Calu3 (cell line): Measurements from ENCODE around the gene TRAPPC3. TPM values are rescaled to one million over a fixed set of nuclear protein-coding genes. Genes with fewer than 3 reads are reported as not detected.

Source experiments
- BruUV-seq: library from RNA; stranded (reverse); fragments of 400-500 nt; replicated peaks from 2 replicates; lab custom pipeline; 2021; lab: Mats Ljungman, UMichigan
- CTCF ChIA-PET: fragments of 300-600 bp; sonication (Branson Sonifier 250); formaldehyde crosslinking; loops from one replicate; lab custom pipeline; 2022; ENCODE audit warnings: antibody characterized with exemption; lab: Charles Lee
- DNase-seq: peaks from one replicate; pipeline ENCODE4 v3.0.0; 2022
- H3K27ac Mint-ChIP-seq: one replicate; pipeline ENCODE4 v1.8.0; 2022; ENCODE audit warnings: mixed read lengths; ENCODE audit not compliant: unreplicated experiment
- H3K27me3 Mint-ChIP-seq: one replicate; pipeline ENCODE4 v1.8.0; 2022; ENCODE audit warnings: mixed read lengths; ENCODE audit not compliant: unreplicated experiment
- H3K36me3 Mint-ChIP-seq: one replicate; pipeline ENCODE4 v1.8.0; 2022; ENCODE audit warnings: mild to moderate bottlenecking, moderate library complexity, mixed read lengths; ENCODE audit not compliant: insufficient read depth, unreplicated experiment
- H3K4me1 Mint-ChIP-seq: one replicate; pipeline ENCODE4 v1.8.0; 2022; ENCODE audit warnings: mild to moderate bottlenecking, low read depth, mixed read lengths; ENCODE audit not compliant: unreplicated experiment
- H3K4me3 Mint-ChIP-seq: one replicate; pipeline ENCODE4 v1.8.0; 2022; ENCODE audit warnings: mild to moderate bottlenecking, low read depth, moderate library complexity, mixed read lengths; ENCODE audit not compliant: unreplicated experiment
- H3K9me3 Mint-ChIP-seq: one replicate; pipeline ENCODE4 v1.8.0; 2022; ENCODE audit warnings: low read depth, mixed read lengths; ENCODE audit not compliant: unreplicated experiment
- CTCF ChIP-seq: fragments of 200-600 bp; IDR thresholded peaks from one replicate; pipeline ENCODE4 v1.8.0; 2022; ENCODE audit warnings: antibody characterized with exemption; ENCODE audit not compliant: unreplicated experiment
- intact Hi-C: fragments of 100-400 bp; cut with micrococcal nuclease; formaldehyde crosslinking; loops from one replicate; pipeline ENCODE4 v1.10.0; 2022; ENCODE audit not compliant: unreplicated experiment
- total RNA-seq: library from RNA; stranded (reverse); gene quantifications from 2 replicates; pipeline ENCODE4 v1.2.3, GENCODE V29; 2022

The TRAPPC3 gene
- total RNA-seq, 1 experiment from 2014 or later, result 70.3 TPM

GRCh38 chr1:36144413-36144812, 4.9 kb downstream of the TRAPPC3 start:
- CTCF ChIA-PET, result interaction anchor here (1.2 kb wide), 1 partner anchor 9 kb away, joined by 3 read pairs; no protein-coding TSS in a partner anchor
- Mint-ChIP-seq H3K27ac (no peak overlapping the region), H3K9me3 (no peaks in the 10 kb centered on the region), H3K27me3 (no peaks in the 10 kb centered on the region), H3K4me1 (peaks cover 8% of the 10 kb centered on the region), H3K4me3 (no peak overlapping the region), H3K36me3 (peaks cover 46% of the 10 kb centered on the region)
- no peak for TF ChIP-seq CTCF
- intact Hi-C loops, result no loop called here
- BruUV-seq, result no TSS peak
- no peak for DNase-seq

- no peak for DNase-seq
- CTCF ChIA-PET, result no interaction called here
- intact Hi-C loops, result no loop called here
- Mint-ChIP-seq H3K27me3 (no peaks in the 10 kb centered on the region), H3K4me3 (no peak overlapping the region), H3K9me3 (no peaks in the 10 kb centered on the region), H3K36me3 (peaks cover 45% of the 10 kb centered on the region), H3K4me1 (peaks cover 8% of the 10 kb centered on the region), H3K27ac (no peak overlapping the region)
- TF ChIP-seq CTCF, result no peak
- no TSS peak for BruUV-seq
Observed at GRCh38 chr1:36143424-36143823, 5.9 kb downstream of the TRAPPC3 start.

DNA sequence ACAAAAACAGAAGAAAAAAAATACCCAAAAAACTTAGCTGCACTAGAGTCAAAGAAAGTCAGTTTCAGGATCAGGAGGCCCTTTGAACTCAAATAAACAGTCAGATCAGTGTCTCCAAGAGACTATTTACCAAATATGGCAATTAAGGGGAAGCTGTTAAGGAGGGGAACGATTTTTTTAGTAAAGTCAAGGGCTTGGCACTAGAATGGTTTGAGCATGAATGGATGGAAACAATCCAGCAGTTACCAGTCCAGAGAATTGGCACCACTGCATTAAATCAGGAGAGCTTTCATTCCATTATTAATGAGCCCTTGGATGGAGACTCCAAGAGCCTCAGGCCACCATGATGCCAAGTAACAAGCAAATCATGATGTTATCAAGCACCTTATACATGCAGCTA, 7.2 kb downstream of the TRAPPC3 start:
- Mint-ChIP-seq H3K9me3 (no peaks in the 10 kb centered on the region), H3K36me3 (peaks cover 44% of the 10 kb centered on the region), H3K4me3 (no peak overlapping the region), H3K4me1 (peaks cover 8% of the 10 kb centered on the region), H3K27me3 (no peaks in the 10 kb centered on the region), H3K27ac (no peak overlapping the region)
- intact Hi-C loops, result no loop called here
- TF ChIP-seq CTCF, result no peak
- CTCF ChIA-PET, result interaction anchor here (0.8 kb wide), 1 partner anchor 73 kb away, joined by 3 read pairs; no protein-coding TSS in a partner anchor
- DNase-seq, result no peak
- BruUV-seq, result no TSS peak

DNA sequence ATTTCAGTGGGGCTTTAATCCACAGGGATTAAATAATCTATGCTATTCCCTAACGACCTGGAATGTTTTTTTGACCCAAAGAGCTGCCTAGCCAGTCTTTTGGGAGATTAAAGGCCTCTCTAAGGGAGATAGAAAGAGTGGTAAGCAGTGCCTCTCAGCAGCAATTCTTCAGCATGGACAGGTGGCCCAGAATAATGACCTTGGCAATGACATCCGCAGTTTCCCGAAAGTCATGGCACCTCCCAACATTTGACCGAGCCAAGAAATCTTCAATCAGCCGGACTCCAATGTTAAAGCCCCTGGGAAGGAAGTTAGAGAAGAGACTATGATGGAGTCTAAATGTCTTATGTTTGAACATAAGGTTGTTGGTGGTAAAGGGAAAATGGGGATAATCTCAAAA, 9.8 kb downstream of the TRAPPC3 start:
- intact Hi-C loops, result no loop called here
- CTCF ChIA-PET, result no interaction called here

More for the DNA sequence above, 9.8 kb downstream of the TRAPPC3 start:
- no peak for TF ChIP-seq CTCF
- Mint-ChIP-seq H3K27ac (no peak overlapping the region), H3K36me3 (peaks cover 50% of the 10 kb centered on the region), H3K4me1 (peaks cover 25% of the 10 kb centered on the region), H3K27me3 (no peaks in the 10 kb centered on the region), H3K9me3 (no peaks in the 10 kb centered on the region), H3K4me3 (no peak overlapping the region)
- no peak for DNase-seq
- BruUV-seq, result no TSS peak
